Right lobe of liver (tissue), 6 donors: ENCODE results near the gene SPON1. TPM values are rescaled to one million over a fixed set of nuclear protein-coding genes. Genes with fewer than 3 reads are reported as not detected.
"Not testable (repeated sequence)": the region's sequence is repeated elsewhere in the genome, so short reads cannot be mapped to it uniquely, and the experiment has no call there.

Experiments used
- ATAC-seq, 4 donors: fragments of 200-7000 bp; cut with Tn5 transposase; one replicate each; pipeline ENCODE4 v1.9.1; 2020; ENCODE audit warnings: mild to moderate bottlenecking in 4 of 4, moderate library complexity in 4 of 4
- DNase-seq, 3 donors: peaks; one replicate each; pipeline ENCODE4 v3.0.0-alpha.2; 2020
- H3K27ac ChIP-seq, 3 donors: fragments of 200-600 bp; one replicate each; pipeline ENCODE4 v1.8.0; 2022
- H3K27me3 ChIP-seq, 2 donors: fragments of 200-600 bp; one replicate each; pipeline ENCODE4 v1.8.0; 2022
- H3K36me3 ChIP-seq, 4 donors: fragments of 200-600 bp; sonication (generic) in 1 of 4; one replicate each; pipeline versions ENCODE4 v1.5.1 to v1.8.0; 2017 to 2022; ENCODE audit warnings: control low read depth in 1 of 4
- H3K4me1 ChIP-seq, 4 donors: fragments of 200-600 bp; sonication (generic) in 1 of 4; one replicate each; pipeline versions ENCODE4 v1.5.1 to v1.8.0; 2017 to 2022; ENCODE audit warnings: control low read depth in 1 of 4
- H3K4me3 ChIP-seq, 3 donors: fragments of 200-600 bp; one replicate each; pipeline ENCODE4 v1.8.0; 2022
- H3K9me3 ChIP-seq, 4 donors: fragments of 200-600 bp; sonication (generic) in 1 of 4; one replicate each; pipeline versions ENCODE4 v1.5.1 to v1.8.0; 2017 to 2022; ENCODE audit warnings: control low read depth in 1 of 4
- CTCF ChIP-seq, 4 donors: fragments of 200-600 bp in 3 of 4; fragments of 450-650 bp in 1 of 4; IDR thresholded peaks; one replicate each; pipeline versions ENCODE4 v1.5.1 to v1.8.0; 2016 to 2022; ENCODE audit warnings: antibody characterized with exemption in 4 of 4, mild to moderate bottlenecking in 2 of 4
- POLR2A ChIP-seq: fragments of 450-650 bp; IDR thresholded peaks from one replicate; pipeline ENCODE4 v1.6.1; 2017; ENCODE audit warnings: antibody characterized with exemption, mild to moderate bottlenecking
- WGBS: methylation state at CpG from one replicate; pipeline ENCODE4 v1.1.6; 2018; ENCODE audit warnings: low coverage, low lambda C conversion rate; ENCODE audit not compliant: insufficient coverage; ENCODE audit errors: missing lambda C conversion rate; 5-methylcytosine and 5-hydroxymethylcytosine counted together
- intact Hi-C, 2 donors: fragments of 100-400 bp; cut with DNase I; formaldehyde crosslinking; loops; one replicate each; pipeline versions ENCODE4 v1.11.2 to v1.14.1; 2022
- total RNA-seq, 6 experiments: library from RNA; depleted of rRNA in 2 of 6; stranded (reverse); fragments of >200 nt in 2 of 6; fragmentation: NEBNext Ultra II Directional in 3 of 6; extraction: Animal tissue kit (Norgen Biotek cat#: 25700) in 3 of 6; gene quantifications; one replicate each; pipeline versions ENCODE4 v1.1.0 to v1.2.4, GENCODE V29; 2016 to 2023
- donor health status: DM: no; HTN: yes; CAD: no.
- donor health status: DM: no; HTN: no; CAD: no.
- donor health status: DM: no; HTN: no; CAD: no.
- donor health status: DM: no; HTN: yes; CAD: no.
- donor health status: DM: no; HTN: yes; CAD: no.

The SPON1 gene
- total RNA-seq, 6 experiments from 2014 or later: 0.51 to 2.4 (median 1.6) TPM

- no peak for DNase-seq
- no peak for ATAC-seq
- intact Hi-C loops: no loop called here
- Histone ChIP-seq H3K36me3 (no peaks in the 10 kb centered on the region), H3K4me3 (no peak overlapping the region), H3K27me3 (no peaks in the 10 kb centered on the region), H3K27ac (no peak overlapping the region), H3K4me1 (peaks cover 0 to 4% (median 0%) of the 10 kb centered on the region in 4 donors), H3K9me3 (no peaks in the 10 kb centered on the region)
- 82% methylated on average over 3 of the region's 4 CpGs for whole genome bisulfite sequencing
- no peak for TF ChIP-seq POLR2A
- TF ChIP-seq CTCF (IDR thresholded peaks at IDR 0.05): no peak
Measured at GRCh38 chr11:13931356-13931755, 31.2 kb upstream of the SPON1 start.

- ATAC-seq, H3K27me3 ChIP-seq, H3K27ac ChIP-seq, H3K4me1 ChIP-seq, H3K4me3 ChIP-seq, H3K9me3 ChIP-seq, H3K36me3 ChIP-seq, DNase-seq, intact Hi-C loops: not testable (repeated sequence)
- WGBS: 76% methylated on average over 4 of the region's 4 CpGs
Measured at GRCh38 chr11:13937154-13937553, 25.4 kb upstream of the SPON1 start.

GRCh38 chr11:13938829-13939228 lies 23.7 kb upstream of the SPON1 start:
- H3K4me3 ChIP-seq, H3K27me3 ChIP-seq, H3K36me3 ChIP-seq, H3K9me3 ChIP-seq, ATAC-seq, H3K4me1 ChIP-seq, intact Hi-C loops, H3K27ac ChIP-seq, DNase-seq: not testable (repeated sequence)
- WGBS: no CpG with 5 or more reads among the region's 10 CpGs

GRCh38 chr11:13939961-13940906 lies 22.3 kb upstream of the SPON1 start:
- no peak for DNase-seq

GRCh38 chr11:13940907-13941256 lies 21.6 kb upstream of the SPON1 start:
- no peak for DNase-seq
- no peak overlapping the region for H3K4me3 ChIP-seq
- intact Hi-C loops: no loop called here
- no peaks in the 10 kb centered on the region for H3K27me3 ChIP-seq
- H3K9me3 ChIP-seq: no peaks in the 10 kb centered on the region
- ATAC-seq: no peak
- no peaks in the 10 kb centered on the region for H3K4me1 ChIP-seq
- no peak for TF ChIP-seq POLR2A
- no peak for TF ChIP-seq CTCF (IDR thresholded peaks at IDR 0.05)
- H3K27ac ChIP-seq: no peak overlapping the region
- no peaks in the 10 kb centered on the region for H3K36me3 ChIP-seq
- 50% methylated on average over 1 of the region's 1 CpG for WGBS

More at GRCh38 chr11:13939961-13940906, 22.3 kb upstream of the SPON1 start:
- H3K36me3 ChIP-seq: no peaks in the 10 kb centered on the region
- intact Hi-C loops: no loop called here
- 61% methylated on average over 8 of the region's 8 CpGs for WGBS
- H3K9me3 ChIP-seq: no peaks in the 10 kb centered on the region
- ATAC-seq: no peak
- no peak for TF ChIP-seq CTCF (IDR thresholded peaks at IDR 0.05)
- TF ChIP-seq POLR2A: no peak
- H3K27me3 ChIP-seq: no peaks in the 10 kb centered on the region
- no peak overlapping the region for H3K27ac ChIP-seq
- H3K4me1 ChIP-seq: no peaks in the 10 kb centered on the region
- H3K4me3 ChIP-seq: no peak overlapping the region
